Spleen (tissue), 7 donors: Measurements from ENCODE around the gene HLCS.

Source experiments
- POLR2A ChIP-seq, 3 donors: fragments of 450-650 bp; IDR thresholded peaks; one replicate each; pipeline ENCODE4 v1.5.1; 2017; ENCODE audit warnings: antibody characterized with exemption in 3 of 3, mild to moderate bottlenecking in 1 of 3
- POLR2AphosphoS5 ChIP-seq, 3 donors: sonication (generic); formaldehyde crosslinking; IDR thresholded peaks; one replicate each; pipeline ENCODE4 v1.5.1; 2017; ENCODE audit warnings: antibody characterized with exemption in 3 of 3
- TF ChIP-seq, protein P1 (sequence below), 11 experiments: fragments of 200-600 bp in 7 of 11; fragments of 450-650 bp in 4 of 11; sonication (generic) in 4 of 11; IDR thresholded peaks in 8 of 11; conservative IDR thresholded peaks in 3 of 11; 1 replicate in 7 of 11; 2 replicates in 4 of 11; pipeline versions ENCODE4 v1.4.0 to v1.8.0; 2016 to 2021; ENCODE audit warnings: antibody characterized with exemption in 11 of 11, inconsistent platforms in 4 of 11, mild to moderate bottlenecking in 1 of 11
- donor health status: DM: no; HTN: no; CAD: no; lungs with moderate emphysema.
- donor health status: DM: no; HTN: no; CAD: no.
- donor health status: DM: no; HTN: no; CAD: no.

DNA sequence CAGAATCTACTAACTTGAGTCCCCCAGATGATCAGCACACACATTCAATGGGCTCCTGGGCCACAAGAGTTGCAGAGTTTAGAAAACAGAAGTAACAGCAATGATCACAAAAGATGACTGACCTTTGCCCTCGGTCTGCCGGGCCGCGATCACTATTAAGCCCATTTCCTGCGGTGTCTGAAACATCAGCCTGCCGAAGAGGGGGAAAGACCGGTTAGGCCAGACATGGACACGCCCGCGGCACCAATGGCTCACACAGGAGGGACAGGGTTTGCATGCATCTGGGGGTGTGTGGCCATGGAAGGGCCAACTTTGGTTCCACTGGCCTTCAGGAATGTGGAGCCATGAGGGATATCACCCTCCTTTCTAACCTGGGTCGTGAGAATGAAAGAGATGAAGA is 199.4 kb downstream of the HLCS start:
- TF ChIP-seq, protein P1, sequence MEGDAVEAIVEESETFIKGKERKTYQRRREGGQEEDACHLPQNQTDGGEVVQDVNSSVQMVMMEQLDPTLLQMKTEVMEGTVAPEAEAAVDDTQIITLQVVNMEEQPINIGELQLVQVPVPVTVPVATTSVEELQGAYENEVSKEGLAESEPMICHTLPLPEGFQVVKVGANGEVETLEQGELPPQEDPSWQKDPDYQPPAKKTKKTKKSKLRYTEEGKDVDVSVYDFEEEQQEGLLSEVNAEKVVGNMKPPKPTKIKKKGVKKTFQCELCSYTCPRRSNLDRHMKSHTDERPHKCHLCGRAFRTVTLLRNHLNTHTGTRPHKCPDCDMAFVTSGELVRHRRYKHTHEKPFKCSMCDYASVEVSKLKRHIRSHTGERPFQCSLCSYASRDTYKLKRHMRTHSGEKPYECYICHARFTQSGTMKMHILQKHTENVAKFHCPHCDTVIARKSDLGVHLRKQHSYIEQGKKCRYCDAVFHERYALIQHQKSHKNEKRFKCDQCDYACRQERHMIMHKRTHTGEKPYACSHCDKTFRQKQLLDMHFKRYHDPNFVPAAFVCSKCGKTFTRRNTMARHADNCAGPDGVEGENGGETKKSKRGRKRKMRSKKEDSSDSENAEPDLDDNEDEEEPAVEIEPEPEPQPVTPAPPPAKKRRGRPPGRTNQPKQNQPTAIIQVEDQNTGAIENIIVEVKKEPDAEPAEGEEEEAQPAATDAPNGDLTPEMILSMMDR (IDR thresholded peaks at IDR 0.05 in 8 of 11, conservative IDR thresholded peaks at IDR 0.05 in 3 of 11): no peak
- no peak for TF ChIP-seq POLR2A (IDR thresholded peaks at IDR 0.05)
- no peak for TF ChIP-seq POLR2AphosphoS5 (IDR thresholded peaks at IDR 0.05)
